ENCODE measurements around the gene PITPNM3.

PITPNM3 gene

DNA sequence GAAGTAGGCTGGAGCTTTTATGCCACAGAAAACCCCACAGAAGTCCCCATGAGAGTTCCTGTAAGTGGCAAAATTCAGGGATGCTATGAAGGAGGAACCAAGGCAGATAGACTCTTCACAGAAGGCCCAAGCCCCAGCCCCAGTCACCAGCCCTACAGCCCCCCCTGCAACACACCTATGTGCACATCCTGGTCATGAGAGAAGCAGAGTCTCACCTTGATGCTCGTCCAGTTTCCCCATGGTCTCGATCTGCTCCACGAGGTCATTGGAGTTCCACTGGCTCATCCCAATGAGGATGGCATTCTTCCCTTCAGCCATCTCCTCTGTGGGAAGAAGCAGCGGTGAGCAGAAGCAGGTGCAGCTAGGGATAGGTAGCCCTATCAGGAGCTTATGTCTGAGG lies 31.2 kb downstream of the PITPNM3 start:
- DNase-seq: no peak

DNA sequence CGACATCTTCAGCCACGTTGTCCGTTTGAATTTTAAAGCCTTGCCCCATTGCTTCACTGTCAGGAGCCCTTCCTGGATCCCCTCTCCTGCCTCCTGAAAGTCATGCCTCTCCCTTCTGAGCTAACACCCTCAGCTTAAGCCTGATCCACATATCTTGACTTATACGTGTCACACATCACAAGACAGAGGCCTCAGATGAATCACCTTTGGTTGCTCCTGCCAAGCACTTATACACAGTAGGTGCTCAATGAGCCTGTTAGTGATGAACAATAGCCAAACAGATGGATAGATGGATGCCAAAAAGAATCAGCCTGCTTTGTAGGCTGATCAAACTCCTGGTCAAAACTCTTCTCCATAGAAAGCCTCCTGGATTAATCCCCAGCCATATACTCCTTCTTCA lies 31.8 kb downstream of the PITPNM3 start:
- DNase-seq: no peak

DNA sequence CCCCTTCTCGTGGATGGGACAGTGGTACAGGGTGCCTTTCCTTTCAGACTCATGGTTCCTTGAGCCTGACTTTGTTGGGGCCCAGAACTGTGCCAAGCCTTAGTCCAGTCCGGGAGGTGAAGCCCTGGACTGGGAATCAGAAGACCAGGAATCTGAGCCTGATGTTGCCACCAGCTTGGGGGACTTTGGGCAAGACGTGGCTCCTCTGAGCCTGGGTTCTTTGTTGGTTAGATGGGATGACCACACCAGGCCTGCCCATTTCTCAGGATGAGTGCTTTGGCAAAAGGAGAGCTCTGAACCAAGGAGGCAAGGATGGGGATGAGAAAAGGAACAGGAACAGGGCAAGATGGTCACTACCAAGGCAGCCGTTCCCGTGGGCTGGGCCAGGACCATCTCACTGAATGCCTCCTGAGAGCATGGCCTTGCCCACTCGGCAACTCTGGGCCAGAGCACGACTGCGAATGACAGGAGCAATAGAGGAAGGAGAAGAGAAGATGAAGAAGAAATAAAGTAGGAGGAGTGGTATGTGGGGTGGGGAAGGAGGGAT lies 32.5 kb downstream of the PITPNM3 start:
- no peak for DNase-seq

DNA sequence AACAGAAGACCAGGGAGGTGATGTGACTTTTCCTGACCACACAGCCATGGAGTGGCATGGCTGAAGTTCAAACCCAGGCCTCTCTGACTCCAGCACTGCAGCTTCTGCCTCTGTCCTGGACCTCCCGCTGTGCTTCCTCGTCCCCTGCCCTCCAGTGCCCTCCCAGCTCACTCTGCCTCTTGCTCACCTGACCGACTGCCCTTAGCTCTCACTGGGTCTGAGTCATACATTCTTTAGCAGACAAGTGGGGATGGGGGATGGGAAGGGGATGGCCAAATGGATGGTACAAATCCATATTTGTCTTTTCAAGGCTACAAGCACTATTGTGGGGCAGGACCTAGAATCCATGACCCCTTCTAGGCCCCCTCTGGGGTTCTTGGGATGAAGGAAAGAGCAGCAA lies 33.0 kb downstream of the PITPNM3 start:
- no peak for DNase-seq

DNA sequence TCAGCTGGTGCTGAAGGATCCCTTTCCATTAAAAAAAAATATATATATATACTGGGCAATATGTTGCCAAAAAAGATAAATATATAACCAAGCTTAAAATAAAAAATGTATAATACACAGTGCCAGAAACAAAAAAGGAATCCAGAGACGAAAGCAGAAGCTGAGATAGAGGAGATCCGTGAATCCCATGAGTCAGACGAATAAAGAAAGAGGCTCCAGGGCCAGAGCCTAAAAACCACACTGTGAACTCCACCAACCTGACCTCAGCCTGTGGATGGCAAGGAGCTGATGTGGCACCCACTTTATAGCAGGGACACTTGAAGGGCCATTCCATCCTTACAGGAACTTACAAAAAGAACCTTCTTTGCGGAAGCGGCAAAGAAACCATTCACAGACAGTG lies 34.8 kb downstream of the PITPNM3 start:
- no peak for DNase-seq

DNA sequence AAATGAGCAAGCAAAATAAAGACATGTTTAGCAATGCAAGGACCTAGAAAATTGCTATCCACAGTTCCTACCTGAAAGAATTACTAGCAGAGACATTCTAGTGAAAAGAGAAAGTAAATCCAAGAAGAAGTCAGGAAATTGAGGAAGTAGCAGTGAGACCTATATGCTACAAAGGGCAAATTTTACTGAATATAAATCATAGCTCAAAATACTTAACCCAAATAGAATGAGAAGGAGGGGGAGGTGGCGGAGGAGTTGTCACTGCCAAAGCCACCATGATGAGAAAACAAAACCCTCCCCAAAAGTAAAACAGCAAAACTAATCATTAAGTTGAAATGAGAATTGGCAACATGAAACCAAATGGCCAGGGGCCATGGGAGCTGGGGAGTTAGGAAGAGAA lies 39.3 kb downstream of the PITPNM3 start:
- DNase-seq: no peak

DNA sequence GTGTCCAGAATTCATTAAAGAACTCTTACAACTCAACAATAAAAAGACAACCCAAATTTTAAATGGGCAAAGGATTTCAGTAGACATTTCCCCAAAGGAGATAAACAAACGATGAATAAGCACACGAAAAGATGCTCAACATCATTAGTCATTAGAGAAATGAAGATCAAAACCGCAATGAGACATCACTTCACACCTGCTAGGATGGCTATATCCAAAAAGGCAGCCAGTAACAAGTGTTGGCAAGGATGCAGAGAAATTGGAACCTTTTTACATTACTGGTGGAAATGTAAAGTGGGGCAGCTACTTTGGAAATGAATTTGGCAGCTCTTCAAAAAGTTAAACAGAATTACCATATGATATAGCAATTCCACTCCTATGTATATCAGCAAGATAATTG lies 42.0 kb downstream of the PITPNM3 start:
- no peak for DNase-seq

DNA sequence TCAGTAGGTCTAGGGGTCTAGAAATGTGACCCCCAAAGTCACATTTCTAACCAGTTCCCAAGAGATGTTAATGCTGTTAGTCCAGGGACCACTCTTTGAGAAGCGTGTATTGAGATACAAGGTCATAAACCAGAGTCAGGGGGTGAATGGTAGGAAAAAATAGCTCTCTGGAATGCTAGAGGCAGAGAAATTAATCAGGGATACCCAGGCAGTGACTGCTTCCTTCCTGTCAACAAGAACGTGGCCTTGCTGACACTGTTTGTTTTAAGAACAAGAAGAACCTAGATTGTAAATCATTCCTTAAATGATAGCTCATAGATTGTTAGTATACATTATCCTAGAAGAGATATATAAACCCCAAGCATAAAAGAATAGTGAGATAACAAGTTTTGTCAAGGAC lies 43.8 kb downstream of the PITPNM3 start:
- DNase-seq: no peak

DNA sequence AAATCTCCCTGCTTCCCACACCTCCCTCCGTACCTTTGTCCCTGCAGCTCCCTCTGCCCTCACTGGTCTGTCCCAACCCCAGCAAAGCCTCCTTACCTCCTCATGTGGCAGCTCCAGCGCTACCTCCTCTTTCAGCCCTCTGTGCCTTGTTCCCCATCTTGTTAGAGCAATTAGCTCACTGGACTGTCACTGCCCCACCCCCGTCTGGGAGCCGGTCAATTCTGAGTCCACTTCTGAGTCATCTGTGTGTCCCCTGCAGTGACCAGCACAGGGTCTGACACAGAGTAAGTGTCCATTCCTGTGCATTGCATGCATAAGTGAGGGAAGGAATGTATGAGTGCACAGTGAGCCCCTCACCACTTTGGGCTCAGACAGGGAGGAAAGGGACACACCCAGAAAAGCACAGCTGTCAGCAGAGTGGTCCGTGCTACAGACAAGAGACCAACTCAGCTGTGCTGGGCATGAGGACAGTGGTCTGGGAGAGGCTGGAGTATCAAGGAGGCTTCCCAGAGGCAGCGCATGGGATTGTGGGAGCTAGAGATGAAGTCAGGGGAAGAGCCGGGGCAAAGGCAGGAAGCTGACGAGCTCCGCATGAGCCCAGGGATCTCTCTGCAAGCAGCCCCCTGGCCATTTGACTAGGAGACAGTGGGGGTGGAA lies 45.9 kb downstream of the PITPNM3 start:
- no peak for DNase-seq

DNA sequence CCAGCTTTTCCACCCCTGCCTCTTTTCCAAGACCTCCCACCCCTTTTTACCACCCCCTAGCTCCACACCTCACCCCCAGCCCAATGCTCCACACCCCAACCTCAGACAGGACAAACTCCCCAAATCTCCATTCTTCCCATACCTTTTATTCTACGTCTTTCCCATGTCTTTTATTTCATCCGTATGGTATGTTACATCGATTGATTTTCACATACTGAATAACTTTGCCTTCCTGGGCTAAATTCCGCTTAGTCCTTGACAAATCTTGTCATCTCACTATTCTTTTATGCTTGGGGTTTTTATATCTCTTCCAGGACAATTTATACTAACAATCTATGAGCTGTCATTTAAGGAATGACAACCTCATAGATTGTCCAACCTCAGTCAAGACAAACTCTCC lies 46.4 kb downstream of the PITPNM3 start:
- no peak for DNase-seq

DNA sequence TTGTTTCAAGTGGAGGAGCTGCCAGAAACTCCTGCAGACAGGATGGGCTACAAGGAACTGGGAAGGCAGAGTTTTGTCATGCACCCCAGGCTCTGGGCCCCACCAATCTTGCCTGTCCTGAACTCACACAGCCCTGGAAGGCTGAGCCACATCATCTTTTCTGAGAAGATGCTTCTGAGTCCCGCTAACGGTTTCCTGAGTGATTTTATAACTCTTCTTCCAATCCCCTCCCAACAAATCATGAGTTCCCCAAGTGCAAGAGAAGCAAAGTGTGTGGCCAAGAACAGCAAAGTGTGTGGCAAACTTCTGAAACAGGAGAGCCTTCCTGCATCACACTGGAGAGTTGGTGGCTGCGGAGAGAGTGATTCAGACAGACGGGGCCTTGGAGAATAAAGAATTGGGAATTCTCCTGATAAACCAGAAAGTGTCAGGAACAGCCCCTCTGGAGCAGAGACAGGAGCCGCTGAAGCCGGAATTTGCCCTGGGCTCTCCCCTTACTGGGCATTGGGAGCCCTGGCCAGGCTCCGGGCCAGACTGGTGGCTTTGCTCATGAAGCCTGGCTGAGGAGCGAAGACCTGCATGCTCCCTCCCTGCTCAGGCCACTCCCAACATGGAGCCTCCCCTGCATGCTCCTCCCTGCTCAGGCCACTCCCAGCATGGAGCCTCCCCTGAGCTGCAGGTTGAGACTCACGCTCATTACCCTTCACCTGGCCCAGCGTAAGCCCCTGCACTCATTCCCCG lies 47.2 kb downstream of the PITPNM3 start:
- no peak for DNase-seq

DNA sequence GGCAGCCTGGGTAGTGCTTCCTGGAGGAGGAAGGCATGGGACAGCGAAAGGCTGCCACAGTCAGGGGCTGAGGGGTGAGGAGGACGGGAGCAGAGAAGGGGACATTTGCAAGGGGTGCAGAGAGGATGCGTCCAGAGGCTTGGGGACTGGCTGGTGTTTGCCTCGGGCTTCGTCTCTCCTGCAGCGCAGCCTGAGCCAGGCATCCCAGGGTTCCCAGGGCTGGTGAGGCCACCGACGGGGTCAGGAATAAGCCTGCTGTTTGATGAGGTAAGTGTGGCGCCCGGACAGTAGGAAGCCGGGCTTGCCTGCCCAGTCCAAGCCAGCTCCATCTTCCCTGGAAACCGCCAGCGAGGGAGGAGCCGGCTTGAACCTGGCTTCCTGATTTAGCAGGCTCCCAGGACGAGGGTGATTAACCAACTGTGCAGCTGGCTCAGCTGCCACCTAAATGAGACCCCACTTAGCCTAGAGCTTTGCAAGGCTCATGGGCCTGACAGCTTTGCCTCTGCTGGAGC lies 47.8 kb downstream of the PITPNM3 start:
- no peak for DNase-seq

DNA sequence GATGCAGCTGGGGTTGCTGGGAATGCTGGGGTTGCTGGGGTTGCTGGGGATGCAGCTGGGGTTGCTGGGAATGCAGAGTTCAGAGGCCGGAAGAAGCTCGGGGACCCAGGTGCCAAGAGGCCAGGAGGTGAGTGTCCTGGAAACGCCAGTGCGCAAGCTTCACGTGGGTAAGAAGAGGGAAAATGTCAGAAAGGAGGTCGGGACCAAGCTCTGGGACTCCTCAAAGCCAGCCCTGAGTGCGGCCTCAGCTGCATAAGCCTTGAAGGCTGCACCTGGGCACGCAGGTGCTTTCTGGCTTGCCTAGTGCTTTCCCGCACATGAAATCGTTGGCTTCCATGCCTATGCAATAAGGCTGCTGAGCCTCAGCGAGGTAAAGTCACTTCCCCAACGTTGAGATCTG lies 48.3 kb downstream of the PITPNM3 start:
- no peak for DNase-seq

DNA sequence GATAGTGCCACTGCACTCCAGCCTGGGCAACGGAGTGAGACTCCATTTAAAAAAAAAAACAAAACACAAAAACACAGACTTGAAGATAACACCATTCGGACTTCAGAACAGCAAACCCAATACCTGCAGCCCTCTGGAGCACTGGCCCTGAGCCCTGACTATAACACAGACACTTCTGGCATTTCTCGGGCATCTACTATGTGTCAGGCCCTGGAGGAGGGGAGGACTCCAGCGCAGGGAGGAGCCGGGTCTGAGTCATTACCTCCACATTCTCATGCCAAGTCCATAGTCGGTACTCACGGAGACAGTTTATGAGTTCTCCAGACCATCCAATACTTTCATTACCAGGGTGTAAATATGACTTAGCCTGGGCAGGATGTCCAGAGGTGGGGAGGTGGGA lies 48.8 kb downstream of the PITPNM3 start:
- no peak for DNase-seq

DNA sequence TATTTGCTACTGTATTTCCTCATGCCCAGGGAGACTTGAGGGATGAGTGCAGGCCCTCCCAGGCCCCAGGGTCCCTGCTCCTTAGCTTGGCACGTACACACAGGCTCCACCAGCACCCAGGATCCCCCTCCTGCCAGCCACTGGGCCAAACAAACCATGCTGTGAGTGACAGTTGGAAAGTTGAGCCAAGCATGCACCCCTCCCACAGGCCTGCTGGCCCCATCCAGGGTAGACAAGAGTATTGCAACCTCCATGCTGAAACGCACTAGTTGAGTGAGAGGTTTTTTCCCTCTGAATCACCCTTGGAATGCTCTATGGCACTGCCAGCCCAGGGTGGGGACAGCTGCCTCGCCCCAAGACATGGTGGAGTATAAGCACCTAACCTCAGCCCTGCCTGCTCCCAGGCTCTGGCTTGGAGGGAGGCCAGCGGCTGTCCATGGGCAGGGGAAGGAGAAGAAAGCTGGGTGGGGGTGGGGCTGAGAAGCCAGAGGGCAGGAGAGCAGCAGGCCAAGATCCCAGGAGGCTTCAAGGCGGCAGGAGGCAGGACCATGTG lies 49.6 kb downstream of the PITPNM3 start:
- no peak for DNase-seq

DNA sequence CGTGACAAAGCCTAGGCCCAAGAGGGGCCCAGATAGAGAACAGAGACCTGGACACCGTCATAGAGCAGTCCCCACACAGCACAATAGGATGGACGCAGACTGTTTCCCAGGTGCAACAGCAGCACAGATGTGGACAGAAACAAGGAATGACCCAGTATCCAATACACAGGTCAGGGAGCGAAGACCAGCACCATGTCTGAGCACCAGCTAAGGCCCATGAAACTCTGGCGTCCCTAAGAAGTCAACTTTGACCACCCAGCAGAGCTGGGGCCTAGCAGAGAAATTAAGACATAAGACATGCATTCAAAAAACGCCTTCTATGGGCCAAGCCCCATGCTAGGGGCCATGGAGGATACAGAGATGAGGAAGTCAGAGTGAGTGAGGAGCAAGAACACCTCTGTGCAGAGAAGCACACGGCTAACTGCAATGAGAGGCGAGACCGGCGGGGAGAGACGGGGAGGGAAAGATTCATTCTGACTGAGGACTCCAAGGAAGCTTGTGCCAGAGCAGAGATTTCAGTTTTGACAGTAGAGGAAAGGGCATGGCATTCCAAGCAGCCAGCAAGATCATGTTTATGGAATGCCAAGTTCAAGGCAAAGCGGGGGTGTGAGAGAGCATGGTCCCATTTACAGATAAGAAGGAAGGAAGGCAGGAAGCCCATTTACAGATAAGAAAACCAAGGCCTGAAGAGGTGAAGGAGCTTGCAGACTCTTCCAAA lies 50.8 kb downstream of the PITPNM3 start:
- no peak for DNase-seq

DNA sequence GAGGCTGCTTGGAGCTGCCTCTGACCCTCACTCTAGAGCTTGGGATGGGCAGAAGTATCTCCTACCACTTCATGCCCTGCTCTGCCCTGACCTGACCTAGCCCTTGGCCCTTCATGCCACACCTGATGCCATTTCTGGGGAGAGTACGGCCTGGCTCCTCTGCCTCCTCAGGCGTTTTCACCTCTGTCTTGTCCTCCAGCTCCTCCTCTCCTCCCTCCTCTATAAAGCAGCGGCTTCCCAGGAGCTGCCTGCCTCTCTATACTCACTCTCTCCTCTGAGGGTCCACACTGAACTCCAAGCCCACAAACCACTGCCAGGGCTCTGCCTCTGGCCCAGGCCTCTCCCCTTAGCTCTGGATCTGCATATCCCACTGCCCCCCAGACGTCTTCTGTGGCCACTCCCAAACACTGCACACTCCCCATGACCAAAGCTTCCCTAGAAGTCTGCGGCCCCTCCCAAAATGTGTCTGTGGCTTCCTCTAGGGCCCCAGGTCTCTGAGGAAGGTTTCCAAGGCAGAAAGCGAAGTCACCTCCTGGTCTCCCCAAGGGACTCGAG lies 52.6 kb downstream of the PITPNM3 start:
- DNase-seq: no peak

DNA sequence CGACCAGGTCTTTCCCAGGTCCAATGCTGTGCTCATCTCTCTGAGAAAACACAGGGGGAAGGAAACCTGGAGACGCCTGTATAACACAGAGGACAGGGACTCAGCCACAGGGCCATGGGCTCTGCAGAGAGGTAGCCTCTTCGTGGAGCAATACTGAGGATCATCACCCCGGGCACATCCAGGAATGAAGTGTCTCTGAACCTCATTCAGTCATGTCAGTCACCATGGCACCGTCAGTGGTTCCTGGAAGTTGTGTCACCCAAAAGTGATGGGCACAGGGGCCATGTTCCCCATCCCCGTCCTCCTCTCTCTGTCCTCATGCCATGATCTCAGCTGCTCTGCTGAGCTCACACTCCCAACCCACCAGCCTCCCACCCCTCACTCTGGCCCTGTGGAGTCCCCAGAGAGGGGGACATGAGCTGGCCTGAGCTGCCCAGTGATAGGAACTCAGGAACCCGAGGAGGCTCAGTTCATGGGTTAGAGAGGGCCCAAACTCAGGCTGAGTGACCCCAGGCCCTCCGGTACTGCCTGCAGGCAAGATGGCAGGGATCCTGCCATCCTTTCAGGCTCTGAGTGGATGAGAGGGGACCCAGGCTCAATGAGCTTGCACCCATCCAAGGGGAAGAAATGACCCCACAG lies 53.4 kb downstream of the PITPNM3 start:
- DNase-seq: no peak

DNA sequence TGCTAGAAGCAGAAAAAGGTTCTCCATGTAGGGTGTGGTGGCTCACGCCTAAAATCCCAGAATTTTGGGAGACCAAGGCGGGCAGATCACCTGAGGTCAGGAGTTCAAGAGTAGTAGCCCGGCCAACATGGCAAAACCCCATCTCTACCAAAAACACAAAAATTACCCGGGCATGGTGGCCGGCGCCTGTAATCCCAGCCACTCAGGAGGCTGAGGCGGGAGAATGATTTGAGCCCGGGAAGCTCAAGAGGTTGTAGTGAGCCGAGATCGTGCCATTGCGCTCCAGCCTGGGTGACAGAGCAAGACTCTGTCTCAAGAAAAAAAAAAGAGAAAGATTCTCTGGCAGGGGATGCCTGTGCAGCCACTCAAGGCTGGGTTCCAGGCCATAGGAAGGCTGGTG lies 54.2 kb downstream of the PITPNM3 start:
- DNase-seq: no peak

DNA sequence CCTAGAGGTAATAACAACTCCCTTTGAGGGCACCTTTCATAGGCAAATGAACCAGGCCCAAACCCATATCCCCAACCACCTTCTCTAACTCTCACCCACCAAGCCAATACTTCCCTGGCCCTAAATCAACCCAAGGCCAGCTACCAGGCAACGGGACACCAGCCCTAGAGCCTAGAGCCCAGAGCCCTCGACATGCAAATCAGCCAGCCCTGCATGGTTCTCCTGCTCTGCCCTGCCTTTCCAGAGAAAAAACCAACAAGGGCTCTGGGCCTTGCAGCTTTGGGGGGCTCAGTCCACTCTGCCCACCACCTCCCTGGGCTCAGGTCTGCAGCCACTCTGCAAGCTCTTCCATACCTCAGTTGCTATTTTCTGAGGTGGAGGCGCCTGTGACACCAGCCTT lies 55.0 kb downstream of the PITPNM3 start:
- DNase-seq: no peak

DNA sequence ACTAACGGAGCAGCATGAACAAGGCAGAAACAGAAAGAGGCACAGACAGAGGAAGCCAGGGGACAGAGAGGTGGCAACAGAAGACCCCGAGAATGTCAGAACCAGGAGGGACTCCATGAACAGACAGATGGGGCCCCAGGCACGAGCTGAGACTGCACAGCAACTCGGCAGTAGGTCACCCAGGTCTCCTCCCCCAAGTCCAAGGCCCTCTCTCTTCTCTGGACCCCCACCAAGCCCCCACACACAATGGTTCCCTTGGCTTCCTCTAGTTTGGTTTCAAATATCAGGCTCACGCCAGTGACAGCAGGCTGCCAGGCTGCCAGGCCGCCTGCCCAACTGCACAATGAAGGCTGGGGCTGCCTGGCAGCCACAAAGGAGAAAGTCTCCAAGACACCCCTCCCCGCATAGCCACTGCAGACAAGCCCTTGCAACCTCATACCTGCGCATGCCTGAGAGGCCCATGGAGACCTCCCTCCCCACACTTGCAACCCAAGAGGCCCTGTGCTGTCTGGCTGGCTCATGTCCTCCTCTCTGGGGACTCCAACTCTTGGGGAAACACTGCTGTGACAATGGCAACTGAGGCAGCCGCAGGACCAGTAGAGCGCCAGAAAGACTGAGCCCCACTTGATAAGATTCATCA lies 57.3 kb downstream of the PITPNM3 start:
- DNase-seq: no peak

DNA sequence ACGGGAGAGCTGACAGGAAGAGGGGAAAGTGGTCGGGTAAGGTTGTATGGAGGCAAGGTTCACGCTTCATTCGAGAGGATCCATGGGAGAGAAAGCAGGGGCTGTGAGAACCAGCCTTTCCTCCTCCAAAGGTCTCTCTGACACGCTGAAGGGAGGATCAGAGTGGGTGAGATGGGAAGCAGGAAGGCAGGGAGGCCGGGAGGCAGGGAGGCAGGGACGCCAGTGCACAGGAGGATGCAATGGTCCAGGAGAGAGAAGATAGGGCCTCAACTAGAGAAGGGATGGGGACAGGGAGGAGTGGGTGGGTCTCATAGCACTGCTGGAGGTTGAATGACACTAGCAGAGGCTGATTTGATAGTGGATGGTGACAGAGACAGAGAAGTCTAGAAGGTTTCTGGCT lies 58.0 kb downstream of the PITPNM3 start:
- no peak for DNase-seq
